Measurements from ENCODE around the gene DNMBP.
"Not testable (repeated sequence)": the region's sequence is repeated elsewhere in the genome, so short reads cannot be mapped to it uniquely, and the experiment has no call there.

Gene DNMBP

GRCh38 chr10:100019787-100020141 lies 10.0 kb upstream of the DNMBP start:
- DNase-seq, result no peak

GRCh38 chr10:100014071-100014762 lies 4.5 kb upstream of the DNMBP start:
- DNase-seq, result peak in 1 of 2 donors; percentile 18

- DNase-seq, result no peak
Observed at GRCh38 chr10:100013621-100014020, 3.9 kb upstream of the DNMBP start.

- not testable (repeated sequence) for DNase-seq
Observed at GRCh38 chr10:100011906-100012305, 2.2 kb upstream of the DNMBP start.

- no peak for DNase-seq
Observed at GRCh38 chr10:100009283-100009792, 409 bp downstream of the DNMBP start.

GRCh38 chr10:100008708-100009282 lies 952 bp downstream of the DNMBP start:
- no peak for DNase-seq

GRCh38 chr10:100008142-100008522 lies 1.6 kb downstream of the DNMBP start:
- no peak for DNase-seq

GRCh38 chr10:100007231-100008141 lies 2.3 kb downstream of the DNMBP start:
- no peak for DNase-seq

GRCh38 chr10:100006243-100006886 lies 3.4 kb downstream of the DNMBP start:
- peak in 1 of 2 donors; percentile 22 for DNase-seq

- no peak for DNase-seq
Observed at GRCh38 chr10:100004805-100005510, 4.8 kb downstream of the DNMBP start.

- no peak for DNase-seq
Observed at GRCh38 chr10:100000109-100000644, 9.6 kb downstream of the DNMBP start.

GRCh38 chr10:99999319-100000108 lies 10.2 kb downstream of the DNMBP start:
- DNase-seq, result no peak

GRCh38 chr10:99998889-99999288 lies 10.9 kb downstream of the DNMBP start:
- no peak for DNase-seq

- DNase-seq, result no peak
Observed at GRCh38 chr10:99996671-99997648, 12.8 kb downstream of the DNMBP start.

- DNase-seq, result no peak
Observed at GRCh38 chr10:99995713-99996112, 14.0 kb downstream of the DNMBP start.

- DNase-seq, result no peak
Observed at GRCh38 chr10:99995269-99995668, 14.5 kb downstream of the DNMBP start.

GRCh38 chr10:99994801-99995200 lies 14.9 kb downstream of the DNMBP start:
- DNase-seq, result no peak

- peak; percentile 52 to 89 for DNase-seq
Observed at GRCh38 chr10:99993701-99994689, 15.8 kb downstream of the DNMBP start.

- DNase-seq, result not testable (repeated sequence)
Observed at GRCh38 chr10:99985637-99986036, 24.1 kb downstream of the DNMBP start.

Measured in CD4-positive, alpha-beta T cell treated with Interleukin-4 for 1 hour (primary cell).